Esophagus muscularis mucosa (tissue), 4 donors: ENCODE data around the gene PPP2R5B.

Source experiments
- EP300 ChIP-seq: sonication (generic); formaldehyde crosslinking; IDR thresholded peaks from one replicate; pipeline ENCODE4 v1.6.1; 2017; ENCODE audit warnings: antibody characterized with exemption
- POLR2A ChIP-seq: fragments of 450-650 bp; IDR thresholded peaks from one replicate; pipeline ENCODE4 v1.6.1; 2017; ENCODE audit warnings: antibody characterized with exemption, moderate library complexity, mild to moderate bottlenecking, low read depth
- POLR2AphosphoS5 ChIP-seq, 2 donors: sonication (generic); formaldehyde crosslinking; IDR thresholded peaks; one replicate each; pipeline ENCODE4 v1.6.1; 2017; ENCODE audit warnings: antibody characterized with exemption in 2 of 2
- TF ChIP-seq, protein P1 (sequence below), 3 experiments: fragments of 200-600 bp in 2 of 3; fragments of 450-650 bp in 1 of 3; sonication (generic) in 2 of 3; IDR thresholded peaks; one replicate each; pipeline ENCODE4 v1.5.1; 2017 to 2019; ENCODE audit warnings: antibody characterized with exemption in 3 of 3, mild to moderate bottlenecking in 2 of 3, moderate library complexity in 1 of 3

DNA sequence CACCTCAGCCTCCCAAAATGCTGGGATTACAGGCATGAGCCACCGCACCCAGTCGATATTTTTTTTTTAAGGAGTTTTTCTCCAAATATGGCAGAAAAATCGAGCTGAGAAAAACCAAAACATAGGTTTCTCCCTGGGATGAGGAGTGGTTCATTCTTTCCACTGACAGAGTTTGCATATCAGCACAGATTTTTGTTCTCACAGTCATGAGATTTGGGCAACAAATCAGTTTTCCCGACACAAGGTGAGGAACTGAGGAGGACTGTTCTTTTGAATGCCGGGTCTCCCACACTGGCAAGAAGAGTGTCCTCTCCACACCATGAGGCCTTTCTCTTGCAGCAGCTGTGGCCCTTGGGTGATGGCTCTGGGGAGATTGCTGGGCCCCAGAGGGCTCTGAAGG lies 42.2 kb upstream of the PPP2R5B start:
- TF ChIP-seq POLR2AphosphoS5 (IDR thresholded peaks at IDR 0.05) (no peak), POLR2A (no peak), EP300 (no peak)
- TF ChIP-seq, protein P1, sequence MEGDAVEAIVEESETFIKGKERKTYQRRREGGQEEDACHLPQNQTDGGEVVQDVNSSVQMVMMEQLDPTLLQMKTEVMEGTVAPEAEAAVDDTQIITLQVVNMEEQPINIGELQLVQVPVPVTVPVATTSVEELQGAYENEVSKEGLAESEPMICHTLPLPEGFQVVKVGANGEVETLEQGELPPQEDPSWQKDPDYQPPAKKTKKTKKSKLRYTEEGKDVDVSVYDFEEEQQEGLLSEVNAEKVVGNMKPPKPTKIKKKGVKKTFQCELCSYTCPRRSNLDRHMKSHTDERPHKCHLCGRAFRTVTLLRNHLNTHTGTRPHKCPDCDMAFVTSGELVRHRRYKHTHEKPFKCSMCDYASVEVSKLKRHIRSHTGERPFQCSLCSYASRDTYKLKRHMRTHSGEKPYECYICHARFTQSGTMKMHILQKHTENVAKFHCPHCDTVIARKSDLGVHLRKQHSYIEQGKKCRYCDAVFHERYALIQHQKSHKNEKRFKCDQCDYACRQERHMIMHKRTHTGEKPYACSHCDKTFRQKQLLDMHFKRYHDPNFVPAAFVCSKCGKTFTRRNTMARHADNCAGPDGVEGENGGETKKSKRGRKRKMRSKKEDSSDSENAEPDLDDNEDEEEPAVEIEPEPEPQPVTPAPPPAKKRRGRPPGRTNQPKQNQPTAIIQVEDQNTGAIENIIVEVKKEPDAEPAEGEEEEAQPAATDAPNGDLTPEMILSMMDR (IDR thresholded peaks at IDR 0.05): no peak
